PC-9 (cell line): ENCODE measurements around the gene ANO9.

Source experiments
- CTCF ChIP-seq: fragments of 200-600 bp; sonication (generic); conservative IDR thresholded peaks from 2 replicates; pipeline ENCODE4 v1.6.1; 2017; ENCODE audit warnings: mixed run types, antibody characterized with exemption, mild to moderate bottlenecking, moderate library complexity
- EZH2 ChIP-seq: fragments of 200-600 bp; sonication (generic); IDR thresholded peaks from 2 replicates; pipeline ENCODE4 v1.8.0; 2017; ENCODE audit warnings: antibody characterized with exemption, low read depth

DNA sequence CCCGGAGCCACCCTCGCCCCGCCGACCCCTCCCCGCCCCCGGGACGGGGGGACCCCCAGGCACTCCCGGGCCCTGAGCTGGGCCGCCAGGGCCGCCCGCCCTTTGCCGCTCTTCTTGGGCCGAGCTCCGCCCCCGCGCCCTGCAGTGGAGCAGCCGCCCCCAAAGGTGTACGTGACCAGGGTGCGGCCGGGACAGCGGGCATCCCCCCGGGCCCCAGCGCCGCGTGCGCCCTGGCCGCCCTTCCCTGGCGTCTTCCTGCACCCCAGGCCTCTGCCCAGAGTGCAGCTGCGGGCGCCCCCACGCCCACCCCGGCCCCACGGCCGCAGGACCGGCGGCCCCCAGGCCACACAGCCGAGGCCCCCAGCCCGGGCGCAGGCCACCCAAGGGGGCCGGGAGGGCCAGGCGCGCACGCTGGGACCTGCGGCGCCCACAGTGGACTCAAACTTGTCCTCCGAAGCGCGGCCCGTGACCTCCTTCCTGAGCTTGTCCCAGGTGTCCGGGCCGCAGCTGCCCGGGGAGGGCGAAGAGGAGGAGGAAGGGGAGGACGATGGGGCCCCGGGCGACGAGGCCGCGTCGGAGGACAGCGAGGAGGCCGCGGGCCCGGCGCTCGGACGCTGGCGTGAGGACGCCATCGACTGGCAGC, 65.2 kb downstream of the ANO9 start:
- TF ChIP-seq CTCF = no peak
- TF ChIP-seq EZH2 = no peak
